GM20000 (cell line): ENCODE results near the gene UBE2D4.
A peak's percentile ranks its signal among the peaks of the same experiment; 100 is the strongest.

Experiments
- DNase-seq: peaks from one replicate; pipeline ENCODE4 v3.0.0; 2012; ENCODE audit warnings: low spot score
- TF ChIP-seq, protein P1 (sequence below): IDR thresholded peaks from 2 replicates; pipeline ENCODE4 v1.5.1; 2012; ENCODE audit warnings: mild to moderate bottlenecking, control low read depth; ENCODE audit errors: extremely low read depth, missing control alignments

Gene UBE2D4

DNA sequence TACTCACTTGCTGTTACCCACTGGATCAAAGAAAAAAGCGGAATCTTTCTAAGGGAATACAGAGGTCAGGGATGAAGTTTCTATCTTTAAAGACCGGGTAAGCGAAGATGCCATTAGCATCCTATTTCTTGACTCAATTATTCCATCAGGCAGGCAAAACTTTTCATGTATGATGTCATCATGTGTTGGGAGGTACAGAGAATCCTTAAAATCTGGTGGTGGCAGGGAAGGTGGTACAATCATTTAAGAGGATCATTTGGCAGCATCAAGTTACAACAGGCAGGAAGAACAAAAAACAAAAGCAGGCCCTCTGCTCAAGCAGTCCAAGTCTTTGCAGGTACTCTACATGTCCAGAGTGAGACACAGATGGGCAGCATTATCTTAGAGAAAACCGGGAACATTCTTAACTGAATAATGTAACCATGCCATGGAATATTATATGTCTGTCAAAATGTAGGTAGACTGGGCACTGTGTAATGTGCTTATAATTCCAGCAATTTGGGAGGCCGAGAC, 23.6 kb upstream of the UBE2D4 start:
- no peak for DNase-seq
- TF ChIP-seq, protein P1, sequence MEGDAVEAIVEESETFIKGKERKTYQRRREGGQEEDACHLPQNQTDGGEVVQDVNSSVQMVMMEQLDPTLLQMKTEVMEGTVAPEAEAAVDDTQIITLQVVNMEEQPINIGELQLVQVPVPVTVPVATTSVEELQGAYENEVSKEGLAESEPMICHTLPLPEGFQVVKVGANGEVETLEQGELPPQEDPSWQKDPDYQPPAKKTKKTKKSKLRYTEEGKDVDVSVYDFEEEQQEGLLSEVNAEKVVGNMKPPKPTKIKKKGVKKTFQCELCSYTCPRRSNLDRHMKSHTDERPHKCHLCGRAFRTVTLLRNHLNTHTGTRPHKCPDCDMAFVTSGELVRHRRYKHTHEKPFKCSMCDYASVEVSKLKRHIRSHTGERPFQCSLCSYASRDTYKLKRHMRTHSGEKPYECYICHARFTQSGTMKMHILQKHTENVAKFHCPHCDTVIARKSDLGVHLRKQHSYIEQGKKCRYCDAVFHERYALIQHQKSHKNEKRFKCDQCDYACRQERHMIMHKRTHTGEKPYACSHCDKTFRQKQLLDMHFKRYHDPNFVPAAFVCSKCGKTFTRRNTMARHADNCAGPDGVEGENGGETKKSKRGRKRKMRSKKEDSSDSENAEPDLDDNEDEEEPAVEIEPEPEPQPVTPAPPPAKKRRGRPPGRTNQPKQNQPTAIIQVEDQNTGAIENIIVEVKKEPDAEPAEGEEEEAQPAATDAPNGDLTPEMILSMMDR = no peak

DNA sequence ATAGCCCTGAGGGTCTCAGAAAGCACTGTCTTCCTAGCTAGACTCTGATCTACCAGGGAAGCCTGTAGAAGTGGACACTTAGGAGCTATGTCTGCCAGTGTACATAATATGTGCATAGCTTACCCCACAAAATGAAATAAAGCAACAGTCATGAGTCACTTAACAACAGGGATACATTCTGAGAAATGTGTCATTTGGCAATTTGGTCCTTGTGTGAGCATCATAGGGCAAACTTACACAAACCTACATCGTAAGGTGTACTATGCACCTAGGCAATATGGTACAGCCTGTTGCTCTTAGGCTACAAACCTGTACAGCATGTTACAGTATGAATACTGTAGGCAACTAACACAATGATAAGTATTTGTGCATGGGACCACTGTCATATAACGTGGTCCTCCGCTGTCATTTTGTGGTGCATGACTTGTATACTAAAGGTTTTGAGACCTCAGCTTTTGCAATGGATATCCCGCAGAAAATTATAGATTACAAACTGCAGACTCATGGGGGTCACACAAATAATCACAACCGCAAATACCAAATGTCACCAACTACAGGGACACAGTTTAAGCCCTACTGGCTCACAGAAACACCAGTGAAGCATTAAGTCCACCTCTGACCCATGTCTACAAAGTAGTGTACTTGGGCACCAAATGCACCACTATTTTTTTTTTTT, 21.6 kb upstream of the UBE2D4 start:
- no peak for DNase-seq
- TF ChIP-seq, protein P1 = no peak

DNA sequence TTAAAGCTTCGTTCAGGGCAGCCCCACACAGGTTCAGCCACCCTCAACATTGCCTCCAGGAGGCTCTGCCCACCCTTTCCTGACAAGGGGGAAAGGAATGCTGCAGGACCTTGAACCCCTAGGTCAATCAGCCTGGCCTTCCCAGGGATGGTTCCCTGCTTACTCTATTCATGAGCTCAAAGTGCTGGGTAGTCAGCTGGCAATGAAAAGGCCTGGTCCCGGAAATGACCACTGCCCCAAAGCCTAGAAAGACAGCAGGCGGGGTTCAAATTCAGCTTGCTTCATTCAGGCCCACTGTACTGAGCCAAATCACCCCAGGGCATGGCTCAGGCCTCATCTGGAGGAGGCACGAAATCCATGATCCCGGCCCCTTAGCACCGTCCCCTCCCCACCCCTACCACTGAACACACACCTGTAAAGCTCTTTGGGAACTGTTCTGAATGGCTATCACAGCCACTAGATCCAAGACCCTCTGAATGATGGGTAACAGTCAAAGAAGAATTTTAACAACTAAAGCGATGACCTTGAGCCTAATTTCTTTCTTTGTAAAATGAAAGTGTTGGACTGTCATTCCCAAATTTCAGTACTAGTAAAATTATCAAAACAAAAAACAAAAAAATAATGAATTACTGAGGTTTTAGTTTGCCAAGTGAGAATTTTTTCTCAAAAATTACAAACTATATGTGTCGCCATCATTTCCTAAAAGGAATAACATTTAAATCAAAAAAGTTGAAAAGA, 20.9 kb upstream of the UBE2D4 start:
- no peak for DNase-seq
- TF ChIP-seq, protein P1 = no peak

DNA sequence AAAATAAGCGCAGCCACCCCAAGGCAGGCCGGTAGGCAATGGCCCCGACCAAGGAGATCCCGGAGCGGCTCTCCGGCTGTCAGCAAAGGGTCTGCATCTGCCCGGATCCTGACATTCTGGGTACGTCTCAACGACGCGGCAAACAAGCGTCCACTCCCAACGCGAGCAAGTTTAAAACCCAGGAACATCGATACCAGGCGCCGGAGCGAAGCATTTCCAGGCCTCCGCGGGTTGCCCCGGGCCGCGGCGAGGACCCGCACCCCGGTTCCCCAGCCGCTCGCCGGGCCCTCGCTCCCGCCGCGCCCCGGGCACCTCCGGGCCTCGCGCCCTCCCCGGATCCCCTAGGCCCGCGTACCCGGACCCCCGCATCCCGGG, 20.3 kb upstream of the UBE2D4 start:
- TF ChIP-seq, protein P1 = no peak
- peak; percentile 78 for DNase-seq

DNA sequence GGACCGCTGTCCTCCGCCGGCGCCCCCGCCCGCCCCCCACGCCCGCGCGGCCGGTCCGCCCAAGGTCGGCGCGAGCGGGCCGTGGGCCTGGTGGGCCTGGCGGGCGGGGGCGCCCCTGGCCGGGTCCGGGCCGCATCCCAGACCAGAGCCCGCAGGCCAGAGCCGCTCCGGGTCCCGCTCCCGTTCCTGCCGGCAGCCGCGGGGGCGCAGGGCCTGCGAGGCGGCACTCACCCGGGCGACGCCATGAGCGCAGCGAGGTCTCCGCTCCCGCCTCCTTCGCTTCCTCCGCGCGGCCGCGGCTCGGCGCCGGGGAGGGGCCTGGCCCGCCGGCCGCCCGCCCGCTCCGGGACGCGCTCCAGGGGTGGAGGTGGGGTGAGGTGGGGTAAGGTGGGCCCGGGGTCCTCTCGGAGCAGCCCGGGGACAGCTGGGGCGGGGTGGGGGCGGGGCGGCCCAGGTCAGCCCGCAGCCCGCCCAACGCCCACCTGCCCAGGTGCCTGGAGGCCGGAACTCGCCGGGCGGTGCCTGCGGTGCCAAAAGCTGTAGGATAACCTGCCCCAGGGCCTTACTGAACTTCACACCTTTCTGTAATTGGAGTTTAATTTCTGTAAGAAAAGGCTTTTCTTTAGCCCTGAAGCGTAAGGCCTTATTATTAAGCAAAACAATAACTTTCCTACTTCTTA, 19.8 kb upstream of the UBE2D4 start, which contains the start of gene URGCP:
Gene URGCP (minus strand): TSS at position 266 of the 680 bp plus-strand sequence. CDS start 21 bp downstream, at position 245.
- DNase-seq = peak; percentile 94
- TF ChIP-seq, protein P1 = no peak

DNA sequence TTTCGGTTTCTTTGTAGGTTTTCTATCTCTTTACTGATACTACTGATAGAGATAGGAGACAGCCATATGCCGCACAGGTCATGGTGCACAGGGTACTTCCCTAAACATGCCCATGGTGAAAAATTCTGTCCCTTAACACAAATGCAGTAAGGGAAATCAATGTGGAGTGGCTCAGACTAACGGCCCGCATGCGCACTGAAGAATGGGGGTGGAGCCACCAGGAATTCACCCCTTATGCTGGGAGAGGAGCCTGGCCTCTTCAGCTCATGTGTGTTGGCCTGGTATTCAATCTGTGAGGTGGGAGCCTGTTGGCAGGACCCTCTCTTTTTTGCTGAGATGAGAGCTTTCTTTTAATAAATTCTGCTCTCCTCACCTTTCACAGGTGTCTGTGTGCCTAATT, 11.4 kb upstream of the UBE2D4 start:
- DNase-seq = no peak
- TF ChIP-seq, protein P1 = no peak

DNA sequence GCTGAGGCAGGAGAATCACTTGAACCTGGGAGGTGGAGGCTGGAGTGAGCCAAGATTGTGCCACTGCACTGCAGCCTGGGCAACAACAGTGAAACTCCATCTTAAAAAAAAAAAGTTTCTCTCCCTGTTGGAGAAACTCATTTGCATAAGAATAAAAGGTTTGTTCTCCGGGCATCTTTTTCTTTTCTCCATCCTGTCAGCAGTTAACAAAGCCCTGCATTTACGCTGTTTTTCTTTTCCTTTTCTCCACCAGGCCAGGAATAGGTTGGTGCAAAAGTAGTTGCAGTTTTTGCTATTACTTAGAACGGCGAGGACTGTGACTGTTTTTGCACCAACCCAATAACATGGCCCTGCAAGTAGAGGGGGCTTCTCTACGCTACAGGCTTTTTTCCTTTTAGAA, 10.3 kb upstream of the UBE2D4 start:
- TF ChIP-seq, protein P1 = no peak

More for the DNA sequence above, 10.3 kb upstream of the UBE2D4 start:
- no peak for DNase-seq
